Nephron progenitor cell (in vitro differentiated cells): ENCODE measurements around the gene CDH4.

Source experiments
- DNase-seq: peaks from one replicate; pipeline ENCODE4 v3.0.0; 2021
- H3K27ac Mint-ChIP-seq: 2 replicates; pipeline ENCODE4 v1.8.0; 2021; ENCODE audit warnings: mild to moderate bottlenecking, moderate library complexity, mixed read lengths
- H3K27me3 Mint-ChIP-seq: 2 replicates; pipeline ENCODE4 v1.8.0; 2021; ENCODE audit warnings: mild to moderate bottlenecking, low read depth, mixed read lengths; ENCODE audit not compliant: poor library complexity
- H3K36me3 Mint-ChIP-seq: 2 replicates; pipeline ENCODE4 v1.8.0; 2021; ENCODE audit warnings: low read depth, mixed read lengths
- H3K4me1 Mint-ChIP-seq: 2 replicates; pipeline ENCODE4 v1.8.0; 2021; ENCODE audit warnings: mixed read lengths
- H3K4me3 Mint-ChIP-seq: 2 replicates; pipeline ENCODE4 v1.8.0; 2021; ENCODE audit warnings: mild to moderate bottlenecking, moderate library complexity, mixed read lengths
- H3K9me3 Mint-ChIP-seq: 2 replicates; pipeline ENCODE4 v1.8.0; 2021; ENCODE audit warnings: mild to moderate bottlenecking, moderate library complexity, mixed read lengths
- CTCF ChIP-seq: fragments of 200-600 bp; sonication (generic); IDR thresholded peaks from 2 replicates; pipeline ENCODE4 v1.5.0; 2021; ENCODE audit warnings: antibody characterized with exemption

CDH4 gene

GRCh38 chr20:61700595-61701140, 448.6 kb downstream of the CDH4 start:
- Mint-ChIP-seq H3K9me3 (no peaks in the 10 kb centered on the region), H3K27ac (no peak overlapping the region), H3K36me3 (no peaks in the 10 kb centered on the region), H3K4me3 (no peak overlapping the region), H3K4me1 (peaks cover 21% of the 10 kb centered on the region), H3K27me3 (peaks cover 6% of the 10 kb centered on the region)
- no peak for DNase-seq
- TF ChIP-seq CTCF: no peak

GRCh38 chr20:61701401-61701800, 449.3 kb downstream of the CDH4 start:
- TF ChIP-seq CTCF: no peak
- H3K4me3 Mint-ChIP-seq: no peak overlapping the region
- H3K27ac Mint-ChIP-seq: no peak overlapping the region
- no peak for DNase-seq
- no peaks in the 10 kb centered on the region for H3K9me3 Mint-ChIP-seq
- H3K36me3 Mint-ChIP-seq: no peaks in the 10 kb centered on the region
- H3K27me3 Mint-ChIP-seq: peaks cover 6% of the 10 kb centered on the region
- peaks cover 21% of the 10 kb centered on the region for H3K4me1 Mint-ChIP-seq

GRCh38 chr20:61701802-61702201, 449.7 kb downstream of the CDH4 start:
- Mint-ChIP-seq H3K27ac (no peak overlapping the region), H3K4me1 (peaks cover 21% of the 10 kb centered on the region), H3K36me3 (no peaks in the 10 kb centered on the region), H3K27me3 (peaks cover 4% of the 10 kb centered on the region), H3K9me3 (no peaks in the 10 kb centered on the region), H3K4me3 (no peak overlapping the region)
- no peak for DNase-seq
- no peak for TF ChIP-seq CTCF

- no peak overlapping the region for H3K4me3 Mint-ChIP-seq
- H3K4me1 Mint-ChIP-seq: peaks cover 21% of the 10 kb centered on the region
- H3K9me3 Mint-ChIP-seq: no peaks in the 10 kb centered on the region
- DNase-seq: no peak
- H3K36me3 Mint-ChIP-seq: no peaks in the 10 kb centered on the region
- TF ChIP-seq CTCF: no peak
- H3K27ac Mint-ChIP-seq: no peak overlapping the region
- H3K27me3 Mint-ChIP-seq: no peaks in the 10 kb centered on the region
Measured at GRCh38 chr20:61702246-61702645, 450.2 kb downstream of the CDH4 start.

GRCh38 chr20:61704661-61705060, 452.6 kb downstream of the CDH4 start:
- no peak for TF ChIP-seq CTCF
- no peaks in the 10 kb centered on the region for H3K36me3 Mint-ChIP-seq
- H3K27me3 Mint-ChIP-seq: no peaks in the 10 kb centered on the region
- H3K9me3 Mint-ChIP-seq: no peaks in the 10 kb centered on the region
- peaks cover 12% of the 10 kb centered on the region for H3K4me1 Mint-ChIP-seq
- no peak overlapping the region for H3K27ac Mint-ChIP-seq
- no peak overlapping the region for H3K4me3 Mint-ChIP-seq
- no peak for DNase-seq

- H3K4me3 Mint-ChIP-seq: no peak overlapping the region
- no peak overlapping the region for H3K27ac Mint-ChIP-seq
- no peaks in the 10 kb centered on the region for H3K36me3 Mint-ChIP-seq
- TF ChIP-seq CTCF: no peak
- no peak for DNase-seq
- H3K27me3 Mint-ChIP-seq: no peaks in the 10 kb centered on the region
- H3K9me3 Mint-ChIP-seq: no peaks in the 10 kb centered on the region
- peaks cover 2% of the 10 kb centered on the region for H3K4me1 Mint-ChIP-seq
Measured at GRCh38 chr20:61705386-61706258, 453.6 kb downstream of the CDH4 start.
